OCI-M2 (cell line): Measurements from ENCODE around the gene ELP6.
"Not testable (repeated sequence)": the region's sequence is repeated elsewhere in the genome, so short reads cannot be mapped to it uniquely, and the experiment has no call there.

Experiments
- DNase-seq: peaks from one replicate; lab custom pipeline; 2025; ENCODE audit not compliant: unreplicated experiment; lab: John Stamatoyannopoulos, UW

Gene ELP6

DNA sequence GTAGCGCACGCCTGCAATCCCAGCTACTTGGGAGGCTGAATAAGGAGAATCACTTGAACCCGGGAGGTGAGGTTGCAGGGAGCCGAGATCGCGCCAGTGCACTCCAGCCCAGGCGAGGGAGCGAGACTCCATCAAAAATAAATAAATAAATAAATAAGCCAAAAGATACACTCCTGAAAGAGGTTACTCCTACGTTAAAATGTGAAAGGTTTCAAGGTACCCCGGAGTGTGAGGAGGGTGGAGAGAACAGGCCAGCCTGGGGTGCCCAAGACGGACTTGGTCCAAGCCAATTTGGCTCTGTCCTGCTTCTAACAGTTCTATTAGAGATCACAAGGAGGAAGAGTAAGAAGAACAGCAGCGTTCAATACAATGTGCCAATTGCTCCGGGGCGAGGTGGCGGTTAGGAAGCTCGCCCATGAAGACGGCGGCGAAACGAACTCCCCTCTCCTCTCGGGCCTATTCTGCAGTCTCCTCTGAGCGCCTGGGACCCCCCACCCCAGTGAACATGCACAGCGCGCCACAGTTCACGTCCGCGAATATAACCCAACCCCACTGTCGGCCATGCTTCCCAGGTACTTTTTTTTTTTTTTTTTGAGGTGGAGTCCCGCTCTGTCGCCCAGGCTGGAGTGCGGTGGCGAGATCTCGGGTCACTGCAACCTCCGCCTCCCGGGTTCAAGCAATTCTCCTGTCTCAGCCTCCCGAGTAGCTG, 942 bp downstream of the ELP6 start:
- DNase-seq: no peak

DNA sequence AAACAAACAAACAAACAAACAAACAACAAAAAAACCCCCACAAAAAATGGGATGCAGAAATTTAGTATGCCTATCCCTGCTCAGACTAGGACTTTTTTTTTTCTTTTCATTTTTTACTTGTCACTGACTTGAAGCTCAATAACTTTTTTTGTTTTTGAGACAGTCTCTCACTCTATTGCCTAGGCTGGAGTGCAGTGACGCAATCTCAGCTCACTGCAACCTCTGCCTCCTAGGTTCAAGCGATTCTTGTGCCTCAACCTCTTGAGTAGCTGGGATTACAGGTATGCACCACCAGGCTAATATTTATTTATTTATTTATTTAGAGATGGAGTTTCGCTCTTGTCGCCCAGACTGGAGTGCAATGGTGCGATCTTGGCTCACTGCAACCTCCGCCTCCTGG, 8.2 kb downstream of the ELP6 start:
- not testable (repeated sequence) for DNase-seq

GRCh38 chr3:47504113-47504512, 9.4 kb downstream of the ELP6 start:
- no peak for DNase-seq

DNA sequence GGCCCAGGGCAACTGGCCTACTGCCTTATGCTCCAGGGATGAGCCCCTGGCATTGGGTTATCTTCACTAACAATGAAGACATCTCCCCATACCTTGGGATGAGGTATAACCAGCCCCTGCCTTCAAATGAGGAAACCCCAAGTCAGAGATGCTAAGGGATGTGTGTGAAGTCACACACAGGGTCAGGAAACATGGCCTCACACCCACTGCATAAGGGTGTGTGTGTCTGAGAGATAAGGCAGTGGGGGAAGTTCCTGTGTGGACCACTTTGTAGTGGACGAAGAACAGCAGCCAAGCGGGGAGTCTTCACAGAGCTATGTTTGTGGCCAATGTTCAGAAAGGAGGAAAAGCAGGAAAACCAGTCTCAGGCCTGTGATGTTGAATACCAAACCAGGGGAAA, 10.5 kb downstream of the ELP6 start:
- no peak for DNase-seq

- no peak for DNase-seq
Observed at GRCh38 chr3:47496892-47497291, 16.6 kb downstream of the ELP6 start.

- no peak for DNase-seq
Observed at GRCh38 chr3:47495886-47496285, 17.6 kb downstream of the ELP6 start.

DNA sequence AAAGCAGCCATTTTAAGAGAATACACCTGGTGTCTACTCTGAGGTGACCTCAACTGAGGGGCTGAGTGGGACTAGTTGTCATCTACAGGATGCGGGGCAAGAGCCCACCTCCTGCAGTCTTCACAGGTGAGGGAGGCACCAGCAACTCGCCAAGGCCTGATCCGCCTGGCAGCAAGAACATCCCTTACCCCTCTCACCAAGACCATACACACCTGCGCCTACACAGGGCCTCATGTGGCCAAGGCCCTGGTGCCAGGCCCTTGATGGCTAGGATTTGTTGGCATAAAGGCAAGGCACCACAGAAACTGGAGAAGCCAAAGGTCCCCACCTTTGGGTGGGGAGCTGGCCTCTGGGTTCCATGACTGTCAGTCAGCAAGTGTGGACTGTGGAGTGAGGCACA, 18.4 kb downstream of the ELP6 start:
- no peak for DNase-seq

DNA sequence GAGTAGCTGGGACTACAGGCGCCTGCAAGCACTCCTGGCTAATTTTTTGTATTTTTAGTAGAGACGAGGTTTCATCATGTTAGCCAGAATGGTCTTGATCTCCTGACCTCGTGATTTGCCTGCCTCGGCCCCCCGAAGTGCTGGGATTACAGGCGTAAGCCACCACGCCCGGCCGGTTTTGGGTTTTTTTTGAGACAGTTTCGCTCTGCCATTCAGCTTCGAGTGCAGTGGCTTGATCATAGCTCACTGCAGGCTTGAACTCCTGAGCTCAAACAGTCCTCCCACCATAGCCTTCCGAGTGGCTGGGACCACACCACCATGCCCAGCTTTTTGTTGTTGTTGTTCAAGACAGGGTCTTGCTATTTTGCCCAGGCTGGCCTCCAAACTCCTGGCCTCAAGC, 21.7 kb downstream of the ELP6 start:
- DNase-seq: no peak

- DNase-seq: no peak
Observed at GRCh38 chr3:47491186-47491585, 22.3 kb downstream of the ELP6 start.

DNA sequence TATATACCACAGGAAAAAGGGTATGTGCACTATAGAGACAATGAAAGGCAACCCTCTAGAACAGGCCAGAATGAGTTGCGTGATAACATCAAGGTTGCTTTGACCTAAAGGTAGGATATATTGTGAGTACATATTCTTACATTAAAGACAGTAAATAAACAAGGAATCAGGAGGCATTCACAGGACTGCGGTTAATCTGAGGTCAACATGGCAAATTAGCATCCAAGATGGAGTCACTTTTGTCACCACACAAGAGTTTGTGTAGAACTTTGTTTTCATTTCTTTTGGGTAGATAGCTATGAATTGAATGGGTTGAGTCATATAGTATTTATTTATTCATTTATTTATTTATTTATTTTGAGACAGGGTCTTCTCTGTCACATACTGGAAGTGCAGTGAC, 26.2 kb downstream of the ELP6 start:
- DNase-seq: no peak

GRCh38 chr3:47485812-47486211, 27.7 kb downstream of the ELP6 start:
- DNase-seq: no peak

DNA sequence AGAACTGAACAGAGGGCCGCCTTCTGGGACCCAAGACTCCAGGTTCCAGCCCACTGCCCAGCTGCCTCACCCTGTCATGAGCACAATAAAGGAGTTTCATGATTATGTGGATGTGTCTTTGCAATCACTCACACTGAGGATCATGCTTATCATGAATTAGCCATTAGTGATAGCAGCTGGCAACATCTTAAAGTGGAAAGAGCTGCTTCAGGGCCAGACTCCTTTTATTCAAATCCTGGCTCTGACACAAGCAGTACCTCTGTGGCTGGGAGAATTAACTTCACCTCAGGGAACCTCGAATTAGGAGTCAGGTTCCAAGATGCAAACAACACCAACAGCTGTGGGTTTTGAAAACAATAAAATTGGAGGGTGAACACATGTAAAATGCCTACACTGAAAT, 31.1 kb downstream of the ELP6 start:
- DNase-seq: no peak

DNA sequence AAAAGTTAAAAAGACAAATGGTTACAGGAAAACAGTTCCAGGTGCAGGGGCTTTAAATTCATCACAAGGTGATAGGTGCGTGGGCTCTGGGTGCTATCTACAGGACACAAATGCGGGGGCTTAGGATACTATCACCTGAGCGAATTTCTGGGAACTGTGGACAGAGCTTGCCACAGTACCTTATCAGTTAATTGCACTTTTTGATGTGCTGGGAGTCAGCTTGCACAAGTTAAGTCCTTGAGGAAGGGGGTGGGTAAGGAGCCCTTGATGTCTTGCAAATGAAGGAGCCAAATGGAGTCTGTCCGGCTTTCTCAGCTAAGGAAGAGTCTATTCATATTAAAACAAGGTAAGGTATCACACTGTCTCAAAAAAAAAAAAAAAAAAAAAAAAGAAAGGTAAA, 31.7 kb downstream of the ELP6 start:
- not testable (repeated sequence) for DNase-seq

- DNase-seq: not testable (repeated sequence)
Observed at GRCh38 chr3:47480267-47480666, 33.2 kb downstream of the ELP6 start.

GRCh38 chr3:47479826-47480160, 33.7 kb downstream of the ELP6 start:
- no peak for DNase-seq

GRCh38 chr3:47478022-47478421, 35.5 kb downstream of the ELP6 start:
- no peak for DNase-seq

GRCh38 chr3:47476644-47477199, 36.8 kb downstream of the ELP6 start:
- DNase-seq: no peak

DNA sequence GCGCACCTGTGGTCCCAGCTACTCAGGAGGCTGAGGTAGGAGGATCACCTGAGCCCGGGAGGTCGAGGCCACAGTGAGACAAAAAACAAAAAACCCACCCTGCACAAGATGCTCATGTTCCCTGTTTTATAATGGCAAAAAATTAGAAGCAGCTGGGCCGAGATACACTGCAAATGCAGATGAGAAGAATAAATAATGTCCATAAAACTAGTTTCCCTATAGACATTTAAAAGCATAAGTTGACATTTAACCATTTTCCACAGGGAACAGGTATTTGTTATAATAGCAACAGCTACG, 37.2 kb downstream of the ELP6 start:
- DNase-seq: no peak

DNA sequence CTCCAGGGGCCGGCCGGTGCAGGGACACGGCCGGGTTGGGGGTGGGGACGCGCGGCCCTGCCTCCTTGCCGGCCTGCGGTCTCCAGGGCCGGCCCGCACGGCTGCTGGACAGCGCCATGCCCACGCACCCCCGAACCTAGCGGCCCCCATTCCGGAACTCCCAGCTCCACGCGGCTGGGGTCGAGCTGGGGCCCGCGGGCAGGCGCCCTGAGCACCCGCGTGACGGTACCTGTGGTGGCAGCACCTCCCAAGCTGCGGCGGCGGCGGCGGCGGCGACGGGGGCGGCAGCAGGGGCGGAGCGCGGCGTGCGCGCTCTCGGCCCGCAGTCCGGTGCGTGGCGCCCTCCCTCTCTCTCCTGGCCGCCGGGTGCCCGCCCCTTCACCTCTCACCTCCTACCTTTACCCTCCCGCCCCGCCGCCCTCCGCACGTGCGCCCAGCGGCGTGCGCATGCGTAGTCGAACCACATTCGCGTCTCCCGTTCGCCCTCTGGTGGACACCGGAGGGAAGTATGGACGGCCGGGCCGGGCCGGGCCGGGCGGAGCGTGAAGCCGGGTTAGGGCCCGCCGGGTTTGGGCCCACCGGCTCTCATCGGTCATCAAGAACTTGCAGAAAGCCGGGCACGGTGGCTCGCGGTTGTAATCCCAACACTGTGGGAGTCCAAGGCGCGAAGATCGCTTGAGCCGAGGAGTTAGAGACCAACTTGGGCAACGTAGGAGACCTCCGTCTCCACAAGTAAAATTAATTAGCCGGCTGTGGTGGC, 37.8 kb downstream of the ELP6 start, which contains the start of gene SCAP:
SCAP (minus strand) TSS at position 372 of the 760 bp plus-strand sequence. CDS start 32,948 bp downstream, outside the sequence.
- DNase-seq: peak; percentile 19

DNA sequence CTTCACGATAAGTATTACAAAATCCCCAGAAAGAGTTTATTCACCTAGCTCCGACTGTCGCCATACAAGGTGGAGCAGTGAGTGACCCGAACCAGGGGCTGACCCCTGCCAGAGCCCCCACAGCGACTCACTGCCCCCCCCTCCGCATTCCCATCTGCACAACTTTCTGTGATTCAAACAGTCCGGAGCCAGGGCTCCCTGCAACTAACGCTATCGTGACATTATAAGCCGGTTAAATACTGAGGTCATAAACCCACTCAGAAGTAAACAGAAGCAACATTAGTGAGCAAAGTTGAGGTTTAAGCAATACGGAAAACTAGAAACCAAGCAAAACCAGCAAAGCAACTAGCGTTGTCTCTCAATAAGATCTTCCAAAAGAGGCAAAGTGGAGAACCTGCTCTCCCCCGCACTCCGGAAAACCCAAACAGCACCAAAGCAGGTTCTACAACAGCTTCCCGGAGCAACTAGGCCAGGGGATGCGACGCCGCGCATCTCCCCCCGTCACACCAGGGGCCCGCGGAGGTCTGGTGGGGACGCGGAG, 38.4 kb downstream of the ELP6 start:
- DNase-seq: no peak

- no peak for DNase-seq
Observed at GRCh38 chr3:47473391-47473790, 40.1 kb downstream of the ELP6 start.

DNA sequence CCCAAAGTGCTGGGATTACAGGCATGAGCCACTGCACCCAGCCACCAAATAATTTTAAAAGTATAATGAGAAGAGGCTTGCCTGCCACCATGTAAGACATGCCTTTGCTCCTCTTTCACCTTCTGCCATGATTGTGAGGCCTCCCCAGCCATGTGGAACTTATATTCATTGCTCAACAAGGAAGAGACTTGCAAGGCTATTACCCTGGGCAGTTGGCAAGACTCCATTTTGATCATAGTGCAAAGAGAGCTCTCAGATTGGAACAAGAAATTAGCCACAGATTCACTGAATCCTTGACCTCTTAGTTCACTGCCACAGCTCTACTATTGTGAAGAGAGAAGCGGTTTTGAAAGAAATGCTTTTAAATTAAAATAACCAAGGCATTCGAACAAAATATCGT, 43.9 kb downstream of the ELP6 start:
- no peak for DNase-seq
